ENCODE data around the gene HPS4.

The HPS4 gene

GRCh38 chr22:26470807-26471206, 12.8 kb downstream of the HPS4 start:
- H3K4me3 ChIP-seq (ENCODE audit: low read depth in 1 of 2, low read length in 2 of 2), result no peak overlapping the region
- H3K27ac ChIP-seq (ENCODE audit: low read length), result no peak overlapping the region
- ATAC-seq (ENCODE audit: insufficient read depth, low read depth), result no peak
- peaks cover 95% of the 10 kb centered on the region for H3K36me3 ChIP-seq (ENCODE audit: insufficient read depth, low read length)
- H3K27me3 ChIP-seq (ENCODE audit: insufficient read depth, low read length, poor library complexity), result no peaks in the 10 kb centered on the region
- H3K9ac ChIP-seq (ENCODE audit: low read depth, low read length), result no peak overlapping the region
- peaks cover 21% of the 10 kb centered on the region for H3K79me2 ChIP-seq (ENCODE audit: insufficient read depth, low read length)
- H3K4me1 ChIP-seq (ENCODE audit: insufficient read depth, low read length), result 0 out of 2 replicates have a peak, but pooled peaks cover 4% of the 10 kb centered on the region
- no peak overlapping the region for H3K4me2 ChIP-seq (ENCODE audit: insufficient read depth, low read length)
- no peaks in the 10 kb centered on the region; the same call in 1 of the 2 replicates for H4K20me1 ChIP-seq (ENCODE audit: insufficient read depth, low read length)
- no peak for DNase-seq
- no peaks in the 10 kb centered on the region for H3K9me3 ChIP-seq (ENCODE audit: insufficient read depth, low read length, severe bottlenecking)
- TF ChIP-seq, protein P1, sequence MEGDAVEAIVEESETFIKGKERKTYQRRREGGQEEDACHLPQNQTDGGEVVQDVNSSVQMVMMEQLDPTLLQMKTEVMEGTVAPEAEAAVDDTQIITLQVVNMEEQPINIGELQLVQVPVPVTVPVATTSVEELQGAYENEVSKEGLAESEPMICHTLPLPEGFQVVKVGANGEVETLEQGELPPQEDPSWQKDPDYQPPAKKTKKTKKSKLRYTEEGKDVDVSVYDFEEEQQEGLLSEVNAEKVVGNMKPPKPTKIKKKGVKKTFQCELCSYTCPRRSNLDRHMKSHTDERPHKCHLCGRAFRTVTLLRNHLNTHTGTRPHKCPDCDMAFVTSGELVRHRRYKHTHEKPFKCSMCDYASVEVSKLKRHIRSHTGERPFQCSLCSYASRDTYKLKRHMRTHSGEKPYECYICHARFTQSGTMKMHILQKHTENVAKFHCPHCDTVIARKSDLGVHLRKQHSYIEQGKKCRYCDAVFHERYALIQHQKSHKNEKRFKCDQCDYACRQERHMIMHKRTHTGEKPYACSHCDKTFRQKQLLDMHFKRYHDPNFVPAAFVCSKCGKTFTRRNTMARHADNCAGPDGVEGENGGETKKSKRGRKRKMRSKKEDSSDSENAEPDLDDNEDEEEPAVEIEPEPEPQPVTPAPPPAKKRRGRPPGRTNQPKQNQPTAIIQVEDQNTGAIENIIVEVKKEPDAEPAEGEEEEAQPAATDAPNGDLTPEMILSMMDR (IDR thresholded peaks at IDR 0.05; ENCODE audit: borderline replicate concordance, extremely low read depth, low read length, poor library complexity, severe bottlenecking), result no peak
- no peak for TF ChIP-seq EZH2 (IDR thresholded peaks at IDR 0.05; ENCODE audit: borderline replicate concordance, low read depth, low read length, severe bottlenecking)
- no peak overlapping the region for H2AFZ ChIP-seq (ENCODE audit: low read depth, low read length)

- DNase-seq (no peak), ATAC-seq (ENCODE audit: insufficient read depth, low read depth) (no peak)
- Histone ChIP-seq H3K4me2 (ENCODE audit: insufficient read depth, low read length) (no peak overlapping the region), H3K79me2 (ENCODE audit: insufficient read depth, low read length) (peaks cover 15% of the 10 kb centered on the region; the same call in 1 of the 2 replicates), H3K9ac (ENCODE audit: low read depth, low read length) (no peak overlapping the region), H3K36me3 (ENCODE audit: insufficient read depth, low read length) (peaks cover 96% of the 10 kb centered on the region), H4K20me1 (ENCODE audit: insufficient read depth, low read length) (peaks cover 19% of the 10 kb centered on the region), H3K27me3 (ENCODE audit: insufficient read depth, low read length, poor library complexity) (no peaks in the 10 kb centered on the region), H3K9me3 (ENCODE audit: insufficient read depth, low read length, severe bottlenecking) (no peaks in the 10 kb centered on the region), H2AFZ (ENCODE audit: low read depth, low read length) (no peak overlapping the region), H3K4me3 (ENCODE audit: low read depth in 1 of 2, low read length in 2 of 2) (no peak overlapping the region), H3K4me1 (ENCODE audit: insufficient read depth, low read length) (0 out of 2 replicates have a peak, but pooled peaks cover 2% of the 10 kb centered on the region), H3K27ac (ENCODE audit: low read length) (no peak overlapping the region)
- no peak for TF ChIP-seq EZH2 (IDR thresholded peaks at IDR 0.05; ENCODE audit: borderline replicate concordance, low read depth, low read length, severe bottlenecking)
- TF ChIP-seq, protein P1 (IDR thresholded peaks at IDR 0.05; ENCODE audit: borderline replicate concordance, extremely low read depth, low read length, poor library complexity, severe bottlenecking), result no peak
Observed at GRCh38 chr22:26466196-26466595, 17.4 kb downstream of the HPS4 start.

DNA sequence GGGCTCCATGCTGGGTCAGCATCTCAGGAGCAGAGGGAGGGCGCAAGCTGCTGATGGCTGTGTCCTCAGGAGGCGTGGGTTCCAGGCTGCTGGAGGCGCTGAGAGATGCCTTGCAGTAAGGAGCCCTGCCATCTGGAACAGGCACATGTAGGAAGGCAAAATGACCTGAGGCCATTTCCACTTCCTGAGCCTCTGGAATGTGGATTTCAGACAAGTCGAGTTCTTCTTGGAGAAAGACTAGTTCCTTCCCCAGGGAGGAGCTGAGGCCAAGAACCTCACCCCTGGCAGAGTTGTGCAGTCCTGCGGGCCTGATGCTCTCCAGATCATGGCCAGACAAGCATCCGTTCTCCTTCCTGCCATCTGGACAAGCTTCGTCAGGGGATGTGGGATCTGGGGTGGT, 19.3 kb downstream of the HPS4 start:
- H3K9me3 ChIP-seq (ENCODE audit: insufficient read depth, low read length, severe bottlenecking), result no peaks in the 10 kb centered on the region
- H3K9ac ChIP-seq (ENCODE audit: low read depth, low read length), result no peak overlapping the region
- H4K20me1 ChIP-seq (ENCODE audit: insufficient read depth, low read length), result peaks cover 23% of the 10 kb centered on the region
- H3K4me2 ChIP-seq (ENCODE audit: insufficient read depth, low read length), result no peak overlapping the region
- 0 out of 2 replicates have a peak, but pooled peaks cover 2% of the 10 kb centered on the region for H3K4me1 ChIP-seq (ENCODE audit: insufficient read depth, low read length)
- H3K27me3 ChIP-seq (ENCODE audit: insufficient read depth, low read length, poor library complexity), result no peaks in the 10 kb centered on the region
- H3K27ac ChIP-seq (ENCODE audit: low read length), result no peak overlapping the region
- H3K4me3 ChIP-seq (ENCODE audit: low read depth in 1 of 2, low read length in 2 of 2), result no peak overlapping the region
- H3K79me2 ChIP-seq (ENCODE audit: insufficient read depth, low read length), result peaks cover 33% of the 10 kb centered on the region
- no peak for TF ChIP-seq EZH2 (IDR thresholded peaks at IDR 0.05; ENCODE audit: borderline replicate concordance, low read depth, low read length, severe bottlenecking)
- TF ChIP-seq, protein P1 (IDR thresholded peaks at IDR 0.05; ENCODE audit: borderline replicate concordance, extremely low read depth, low read length, poor library complexity, severe bottlenecking), result no peak
- DNase-seq, result no peak
- no peak overlapping the region for H2AFZ ChIP-seq (ENCODE audit: low read depth, low read length)
- ATAC-seq (ENCODE audit: insufficient read depth, low read depth), result no peak
- H3K36me3 ChIP-seq (ENCODE audit: insufficient read depth, low read length), result peaks cover 96% of the 10 kb centered on the region
